Gastroesophageal sphincter (tissue), 3 donors: ENCODE results near the gene CCDC60.

Experiments used
- CTCF ChIP-seq, 4 experiments: fragments of 200-600 bp in 2 of 4; fragments of 450-650 bp in 2 of 4; sonication (generic) in 1 of 4; IDR thresholded peaks; one replicate each; pipeline ENCODE4 v1.5.1; 2017 to 2019; ENCODE audit warnings: antibody characterized with exemption in 4 of 4, mild to moderate bottlenecking in 2 of 4, moderate library complexity in 2 of 4
- POLR2AphosphoS5 ChIP-seq: sonication (generic); formaldehyde crosslinking; IDR thresholded peaks from one replicate; pipeline ENCODE4 v1.6.1; 2017; ENCODE audit warnings: antibody characterized with exemption

- no peak for TF ChIP-seq CTCF (IDR thresholded peaks at IDR 0.05)
- TF ChIP-seq POLR2AphosphoS5 = no peak
Measured at GRCh38 chr12:119363490-119363889, 29.0 kb downstream of the CCDC60 start.
